Loucy (cell line): ENCODE data around the gene KRT10.

Experiments
- H2AFZ ChIP-seq: fragments of 200-600 bp; sonication (generic); 2 replicates; pipeline ENCODE4 v1.6.0; 2016; ENCODE audit warnings: antibody characterized with exemption, mild to moderate bottlenecking, low read length, moderate library complexity
- H3F3A ChIP-seq: fragments of 200-600 bp; 2 replicates; pipeline ENCODE4 v1.6.0; 2016; ENCODE audit warnings: antibody characterized with exemption, low read depth, mild to moderate bottlenecking
- H3K27me3 ChIP-seq: fragments of 200-600 bp; sonication (generic); 2 replicates; pipeline ENCODE4 v1.6.1; 2014; ENCODE audit warnings: low read length, mild to moderate bottlenecking; ENCODE audit not compliant: insufficient read depth, poor library complexity, severe bottlenecking
- H3K36me3 ChIP-seq: fragments of 200-600 bp; sonication (generic); 2 replicates; pipeline ENCODE4 v1.6.1; 2016; ENCODE audit warnings: low read length; ENCODE audit not compliant: insufficient read depth
- H3K4me1 ChIP-seq: fragments of 200-600 bp; sonication (generic); 2 replicates; pipeline ENCODE4 v1.5.1; 2014; ENCODE audit warnings: low read length, mild to moderate bottlenecking; ENCODE audit not compliant: insufficient read depth, poor library complexity, severe bottlenecking
- H3K4me2 ChIP-seq: fragments of 200-600 bp; sonication (generic); 2 replicates; pipeline ENCODE4 v1.6.0; 2014; ENCODE audit warnings: antibody characterized with exemption, low read length, low read depth, mild to moderate bottlenecking; ENCODE audit not compliant: poor library complexity, severe bottlenecking
- H3K4me3 ChIP-seq: fragments of 200-600 bp; sonication (generic); 2 replicates; pipeline ENCODE4 v1.5.1; 2014; ENCODE audit warnings: low read length, mild to moderate bottlenecking, mixed read lengths; ENCODE audit not compliant: poor library complexity, severe bottlenecking
- H3K79me2 ChIP-seq: fragments of 200-600 bp; sonication (generic); 2 replicates; pipeline ENCODE4 v1.6.1; 2014; ENCODE audit warnings: low read length; ENCODE audit not compliant: insufficient read depth
- H3K9ac ChIP-seq: fragments of 200-600 bp; sonication (generic); 2 replicates; pipeline ENCODE4 v1.6.0; 2014; ENCODE audit warnings: mild to moderate bottlenecking, low read depth, low read length, moderate library complexity; ENCODE audit not compliant: poor library complexity, severe bottlenecking
- H3K9me2 ChIP-seq: fragments of 200-600 bp; sonication (generic); replicated peaks from 2 replicates; pipeline ENCODE4 v1.6.1; 2016; ENCODE audit warnings: low read depth, low read length, mixed read lengths
- H3K9me3 ChIP-seq: fragments of 200-600 bp; sonication (generic); 2 replicates; pipeline ENCODE4 v1.6.1; 2014; ENCODE audit warnings: mild to moderate bottlenecking, antibody characterized with exemption, low read length, low read depth; ENCODE audit not compliant: insufficient read depth
- H4K20me1 ChIP-seq: fragments of 200-600 bp; sonication (generic); 2 replicates; pipeline ENCODE4 v1.6.0; 2014; ENCODE audit warnings: antibody characterized with exemption, low read length, mild to moderate bottlenecking; ENCODE audit not compliant: insufficient read depth, poor library complexity, severe bottlenecking
- EZH2phosphoT487 ChIP-seq: fragments of 200-600 bp; IDR thresholded peaks from 2 replicates; pipeline ENCODE4 v1.6.1; 2018; ENCODE audit warnings: antibody characterized with exemption, mild to moderate bottlenecking, moderate library complexity, borderline replicate concordance
- TF ChIP-seq, protein P1 (sequence below): fragments of 200-600 bp; sonication (generic); conservative IDR thresholded peaks from 2 replicates; pipeline ENCODE4 v1.5.1; 2014; ENCODE audit warnings: mild to moderate bottlenecking, antibody characterized with exemption, low read length

The KRT10 gene

DNA sequence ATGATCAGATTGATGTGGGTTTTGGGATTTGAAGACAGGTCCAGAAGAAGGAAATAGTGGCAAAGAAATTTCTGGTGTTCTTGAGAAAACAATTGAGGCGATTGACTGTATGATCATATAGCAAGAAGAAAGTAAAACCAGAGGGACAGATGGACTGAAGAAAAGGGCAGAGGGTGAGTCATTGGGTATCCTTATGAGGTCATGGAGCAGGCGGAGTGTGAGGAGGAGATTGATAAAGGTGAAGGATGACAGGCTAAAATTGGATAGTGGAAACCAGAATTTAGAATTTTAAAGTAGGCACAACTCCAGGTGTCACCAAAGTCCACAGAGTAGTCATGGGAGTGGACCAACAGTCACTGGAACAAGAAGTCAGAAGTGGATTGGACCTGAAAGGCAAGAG lies 21.3 kb downstream of the KRT10 start:
- Histone ChIP-seq H3K4me1 (no peaks in the 10 kb centered on the region), H2AFZ (no peak overlapping the region), H3K9me2 (no peaks in the 10 kb centered on the region), H3K4me2 (no peak overlapping the region), H3K36me3 (no peaks in the 10 kb centered on the region), H3K9ac (no peak overlapping the region), H3K27me3 (peaks cover 34% of the 10 kb centered on the region), H3K4me3 (no peak overlapping the region), H4K20me1 (no peaks in the 10 kb centered on the region), H3F3A (no peaks in the 10 kb centered on the region), H3K9me3 (no peaks in the 10 kb centered on the region), H3K79me2 (no peaks in the 10 kb centered on the region)
- TF ChIP-seq, protein P1, sequence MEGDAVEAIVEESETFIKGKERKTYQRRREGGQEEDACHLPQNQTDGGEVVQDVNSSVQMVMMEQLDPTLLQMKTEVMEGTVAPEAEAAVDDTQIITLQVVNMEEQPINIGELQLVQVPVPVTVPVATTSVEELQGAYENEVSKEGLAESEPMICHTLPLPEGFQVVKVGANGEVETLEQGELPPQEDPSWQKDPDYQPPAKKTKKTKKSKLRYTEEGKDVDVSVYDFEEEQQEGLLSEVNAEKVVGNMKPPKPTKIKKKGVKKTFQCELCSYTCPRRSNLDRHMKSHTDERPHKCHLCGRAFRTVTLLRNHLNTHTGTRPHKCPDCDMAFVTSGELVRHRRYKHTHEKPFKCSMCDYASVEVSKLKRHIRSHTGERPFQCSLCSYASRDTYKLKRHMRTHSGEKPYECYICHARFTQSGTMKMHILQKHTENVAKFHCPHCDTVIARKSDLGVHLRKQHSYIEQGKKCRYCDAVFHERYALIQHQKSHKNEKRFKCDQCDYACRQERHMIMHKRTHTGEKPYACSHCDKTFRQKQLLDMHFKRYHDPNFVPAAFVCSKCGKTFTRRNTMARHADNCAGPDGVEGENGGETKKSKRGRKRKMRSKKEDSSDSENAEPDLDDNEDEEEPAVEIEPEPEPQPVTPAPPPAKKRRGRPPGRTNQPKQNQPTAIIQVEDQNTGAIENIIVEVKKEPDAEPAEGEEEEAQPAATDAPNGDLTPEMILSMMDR, result no peak
- no peak for TF ChIP-seq EZH2phosphoT487

DNA sequence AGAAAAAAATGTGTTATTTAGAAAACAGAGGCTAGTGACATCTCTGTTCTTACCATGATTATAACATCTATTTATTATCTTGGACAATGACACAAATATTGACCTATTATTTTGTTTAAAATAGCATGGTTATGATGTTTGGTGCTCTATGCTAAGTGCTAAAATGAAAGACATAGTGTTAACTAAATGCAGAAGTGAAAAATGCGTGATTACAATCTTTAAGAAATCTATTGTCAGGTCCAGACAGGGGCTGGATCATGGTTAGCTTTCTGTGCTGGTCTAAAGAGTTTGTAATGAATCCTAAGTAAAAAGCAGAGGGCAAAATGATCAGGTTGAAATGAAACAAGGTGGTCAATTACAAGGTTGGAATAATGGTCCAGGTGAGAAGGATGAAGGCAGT lies 22.0 kb downstream of the KRT10 start:
- no peak for TF ChIP-seq EZH2phosphoT487
- TF ChIP-seq, protein P1, result no peak
- Histone ChIP-seq H3K27me3 (peaks cover 34% of the 10 kb centered on the region), H3K9ac (no peak overlapping the region), H3K4me2 (no peak overlapping the region), H3K36me3 (no peaks in the 10 kb centered on the region), H4K20me1 (no peaks in the 10 kb centered on the region), H3K9me2 (no peaks in the 10 kb centered on the region), H3F3A (no peaks in the 10 kb centered on the region), H3K9me3 (no peaks in the 10 kb centered on the region), H3K4me1 (no peaks in the 10 kb centered on the region), H3K79me2 (no peaks in the 10 kb centered on the region), H2AFZ (no peak overlapping the region), H3K4me3 (no peak overlapping the region)

DNA sequence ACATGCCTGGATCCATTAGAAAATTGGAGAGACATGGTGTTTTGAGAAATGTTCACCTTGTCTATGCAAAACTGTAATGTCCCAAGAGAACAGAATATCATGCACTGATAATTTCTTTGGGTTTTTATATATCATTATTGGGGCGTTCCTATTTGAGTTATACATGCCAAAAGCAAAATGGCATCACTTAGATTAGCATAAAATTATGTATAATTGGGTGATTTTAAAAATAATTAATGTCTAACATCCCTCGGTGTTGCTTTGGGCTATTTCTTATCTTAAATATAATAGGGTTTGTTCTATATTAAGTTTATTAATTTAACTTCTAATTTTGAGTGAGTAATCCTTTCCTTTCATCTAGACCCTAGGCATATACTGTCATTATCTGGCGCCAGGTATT lies 22.6 kb downstream of the KRT10 start, which contains the start of gene KRT28:
Gene KRT28 (minus strand): TSS at position 101 of the 400 bp plus-strand sequence. CDS start 66 bp downstream, at position 35.
- TF ChIP-seq, protein P1, result no peak
- TF ChIP-seq EZH2phosphoT487, result no peak
- no peak within 1 kb of the TSS for H3K4me3 ChIP-seq
- no peaks in the 10 kb centered on the region for H3K9me3 ChIP-seq
- no peak within 1 kb of the TSS for H2AFZ ChIP-seq
- no peaks in the 10 kb centered on the region for H3K4me1 ChIP-seq
- H3K9me2 ChIP-seq, result no peaks in the 10 kb centered on the region
- H3K9ac ChIP-seq, result no peak within 1 kb of the TSS
- H3K4me2 ChIP-seq, result no peak within 1 kb of the TSS
- no peaks in the 10 kb centered on the region for H3F3A ChIP-seq
- H3K27me3 ChIP-seq, result peaks cover 30% of the 10 kb centered on the region
- no peaks in the 10 kb centered on the region for H4K20me1 ChIP-seq
- H3K79me2 ChIP-seq, result no peaks in the 10 kb centered on the region
- H3K36me3 ChIP-seq, result no peaks in the 10 kb centered on the region
